Measurements from ENCODE around the gene DSC2. TPM values are rescaled to one million over a fixed set of nuclear protein-coding genes. Genes with fewer than 3 reads are reported as not detected.

Gene DSC2
- total RNA-seq, 4 donors from 2014 or later = 1.4 to 15.4 (median 2.8) TPM

DNA sequence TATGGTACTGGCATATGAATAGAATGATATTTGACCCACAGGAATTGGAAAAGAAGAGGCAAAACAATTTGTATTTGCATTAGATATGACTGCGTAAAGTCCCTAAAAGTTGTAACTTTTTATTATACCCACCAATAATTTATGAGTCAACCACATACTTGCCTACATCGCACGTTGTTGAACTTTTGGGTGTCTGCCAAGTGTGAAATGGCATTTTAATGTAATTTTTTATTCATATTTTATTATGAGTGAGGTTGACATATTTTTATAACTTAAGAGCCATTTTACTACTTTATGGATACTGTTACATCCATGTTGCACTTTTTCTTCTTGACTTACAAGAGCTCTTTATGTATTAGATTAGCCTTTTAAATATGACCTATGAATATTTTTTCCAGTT lies 4.6 kb downstream of the DSC2 start:
- no peak for ATAC-seq
- Histone ChIP-seq H3K4me1 (peaks cover 0 to 17% (median 0%) of the 10 kb centered on the region in 3 donors), H3K27me3 (peaks cover 33% of the 10 kb centered on the region), H3K9me3 (no peaks in the 10 kb centered on the region), H3K27ac (no peak overlapping the region), H3K4me3 (no peak overlapping the region), H3K36me3 (no peaks in the 10 kb centered on the region)
- TF ChIP-seq POLR2A (IDR thresholded peaks at IDR 0.05) (no peak), EP300 (IDR thresholded peaks at IDR 0.05) (no peak), CTCF (IDR thresholded peaks at IDR 0.05) (no peak), POLR2AphosphoS5 (IDR thresholded peaks at IDR 0.05) (no peak)
- 48 to 62% methylated on average over 3 of the region's 3 CpGs for whole genome bisulfite sequencing, 2 donors (ENCODE audit: low coverage in 1 of 2)

- no peaks in the 10 kb centered on the region for H3K36me3 ChIP-seq
- no peaks in the 10 kb centered on the region for H3K27me3 ChIP-seq
- ATAC-seq = no peak
- H3K9me3 ChIP-seq = no peaks in the 10 kb centered on the region
- 52 to 65% methylated on average over 2 of the region's 2 CpGs for WGBS, 2 donors (ENCODE audit: low coverage in 1 of 2)
- H3K4me3 ChIP-seq = no peak overlapping the region
- TF ChIP-seq POLR2A (IDR thresholded peaks at IDR 0.05) (no peak), EP300 (IDR thresholded peaks at IDR 0.05) (no peak), POLR2AphosphoS5 (IDR thresholded peaks at IDR 0.05) (no peak), CTCF (IDR thresholded peaks at IDR 0.05) (no peak)
- no peak overlapping the region for H3K27ac ChIP-seq
- no peaks in the 10 kb centered on the region for H3K4me1 ChIP-seq
Measured at GRCh38 chr18:31093880-31094279, 8.3 kb downstream of the DSC2 start.

- ATAC-seq = no peak
- 94 to 100% methylated on average over 3 of the region's 3 CpGs for WGBS, 2 donors (ENCODE audit: low coverage in 1 of 2)
- Histone ChIP-seq H3K4me3 (no peak overlapping the region), H3K27me3 (no peaks in the 10 kb centered on the region), H3K9me3 (no peaks in the 10 kb centered on the region), H3K36me3 (no peaks in the 10 kb centered on the region), H3K27ac (no peak overlapping the region), H3K4me1 (no peaks in the 10 kb centered on the region)
- TF ChIP-seq CTCF (IDR thresholded peaks at IDR 0.05) (no peak), POLR2AphosphoS5 (IDR thresholded peaks at IDR 0.05) (no peak), EP300 (IDR thresholded peaks at IDR 0.05) (no peak), POLR2A (IDR thresholded peaks at IDR 0.05) (no peak)
Measured at GRCh38 chr18:31093294-31093693, 8.9 kb downstream of the DSC2 start.

GRCh38 chr18:31091350-31091749 lies 10.9 kb downstream of the DSC2 start:
- Histone ChIP-seq H3K4me3 (no peak overlapping the region), H3K36me3 (no peaks in the 10 kb centered on the region), H3K4me1 (no peaks in the 10 kb centered on the region), H3K9me3 (no peaks in the 10 kb centered on the region), H3K27me3 (no peaks in the 10 kb centered on the region), H3K27ac (no peak overlapping the region)
- ATAC-seq = no peak
- TF ChIP-seq CTCF (IDR thresholded peaks at IDR 0.05) (no peak), POLR2AphosphoS5 (IDR thresholded peaks at IDR 0.05) (no peak), POLR2A (IDR thresholded peaks at IDR 0.05) (no peak), EP300 (IDR thresholded peaks at IDR 0.05) (no peak)
- 56 to 67% methylated on average over 1 of the region's 1 CpG for WGBS, 2 donors (ENCODE audit: low coverage in 1 of 2)

DNA sequence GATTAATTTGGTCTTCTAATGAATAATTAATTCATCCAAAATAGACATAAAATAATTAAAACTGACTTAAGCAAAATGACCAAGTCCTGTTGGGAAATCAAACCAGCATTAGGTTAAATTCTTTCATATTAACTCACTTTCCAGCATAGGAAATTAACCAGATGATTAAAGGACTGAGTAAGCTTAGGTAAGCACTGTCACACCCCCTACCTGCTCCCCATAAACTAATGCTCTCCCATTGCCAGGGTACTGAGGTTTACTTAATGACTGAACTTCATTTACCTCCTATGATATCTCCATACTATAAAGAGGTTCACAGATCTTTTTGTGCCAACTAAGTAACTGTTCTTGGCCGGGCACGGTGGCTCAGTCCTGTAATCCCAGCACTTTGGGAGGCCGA lies 13.7 kb downstream of the DSC2 start:
- TF ChIP-seq EP300 (IDR thresholded peaks at IDR 0.05) = no peak
- no peak for TF ChIP-seq POLR2AphosphoS5 (IDR thresholded peaks at IDR 0.05)
- no peak for TF ChIP-seq POLR2A (IDR thresholded peaks at IDR 0.05)
- no peak for TF ChIP-seq CTCF (IDR thresholded peaks at IDR 0.05)
- Histone ChIP-seq H3K9me3 (no peaks in the 10 kb centered on the region), H3K4me1 (no peaks in the 10 kb centered on the region), H3K27me3 (no peaks in the 10 kb centered on the region), H3K4me3 (no peak overlapping the region), H3K36me3 (no peaks in the 10 kb centered on the region), H3K27ac (no peak overlapping the region)
- no peak for ATAC-seq
- 84% methylated on average over 2 of the region's 3 CpGs; no CpG with 5 or more reads in 1 of the 2 donors for WGBS, 2 donors (ENCODE audit: low coverage in 1 of 2)

Data from gastroesophageal sphincter (tissue), 4 donors.